Rectal smooth muscle tissue (tissue), 1 donor: ENCODE data around the gene GRM8.

Source experiments
- H3K27ac ChIP-seq: one replicate; pipeline ENCODE4 v1.7.0; 2013; ENCODE audit warnings: low read depth, low read length, inconsistent platforms
- H3K27me3 ChIP-seq: one replicate; pipeline ENCODE4 v1.7.0; 2013; ENCODE audit warnings: low read length; ENCODE audit not compliant: control insufficient read depth, insufficient read depth
- H3K36me3 ChIP-seq: one replicate; pipeline ENCODE4 v1.7.0; 2013; ENCODE audit warnings: low read length; ENCODE audit not compliant: control insufficient read depth, insufficient read depth
- H3K4me1 ChIP-seq: one replicate; pipeline ENCODE4 v1.7.0; 2013; ENCODE audit warnings: low read length; ENCODE audit not compliant: control insufficient read depth, insufficient read depth
- H3K4me3 ChIP-seq: one replicate; pipeline ENCODE4 v1.7.0; 2013; ENCODE audit warnings: low read length
- H3K9ac ChIP-seq: one replicate; pipeline ENCODE4 v1.7.0; 2013; ENCODE audit warnings: low read length

Gene GRM8

GRCh38 chr7:127039541-127039940, 213.2 kb downstream of the GRM8 start:
- H3K4me3 ChIP-seq = no peak overlapping the region

GRCh38 chr7:127035203-127035849, 217.4 kb downstream of the GRM8 start:
- Histone ChIP-seq H3K4me3 (no peak overlapping the region), H3K36me3 (no peaks in the 10 kb centered on the region), H3K27ac (no peak overlapping the region), H3K9ac (no peak overlapping the region), H3K27me3 (no peaks in the 10 kb centered on the region), H3K4me1 (no peaks in the 10 kb centered on the region)

More at GRCh38 chr7:127039541-127039940, 213.2 kb downstream of the GRM8 start:
- no peak overlapping the region for H3K27ac ChIP-seq
- H3K36me3 ChIP-seq = no peaks in the 10 kb centered on the region
- no peaks in the 10 kb centered on the region for H3K4me1 ChIP-seq
- no peaks in the 10 kb centered on the region for H3K27me3 ChIP-seq
- H3K9ac ChIP-seq = no peak overlapping the region

GRCh38 chr7:127034186-127034806, 218.4 kb downstream of the GRM8 start:
- no peak overlapping the region for H3K4me3 ChIP-seq
- H3K4me1 ChIP-seq = no peaks in the 10 kb centered on the region
- no peak overlapping the region for H3K27ac ChIP-seq
- H3K27me3 ChIP-seq = no peaks in the 10 kb centered on the region
- no peak overlapping the region for H3K9ac ChIP-seq
- H3K36me3 ChIP-seq = no peaks in the 10 kb centered on the region

- no peaks in the 10 kb centered on the region for H3K4me1 ChIP-seq
- H3K9ac ChIP-seq = no peak overlapping the region
- no peak overlapping the region for H3K4me3 ChIP-seq
- no peaks in the 10 kb centered on the region for H3K27me3 ChIP-seq
- no peak overlapping the region for H3K27ac ChIP-seq
- H3K36me3 ChIP-seq = no peaks in the 10 kb centered on the region
Observed at GRCh38 chr7:127029823-127030222, 222.9 kb downstream of the GRM8 start.

- H3K9ac ChIP-seq = no peak overlapping the region
- H3K36me3 ChIP-seq = no peaks in the 10 kb centered on the region
- no peaks in the 10 kb centered on the region for H3K27me3 ChIP-seq
- no peak overlapping the region for H3K27ac ChIP-seq
- no peak overlapping the region for H3K4me3 ChIP-seq
- no peaks in the 10 kb centered on the region for H3K4me1 ChIP-seq
Observed at GRCh38 chr7:127021857-127022256, 230.9 kb downstream of the GRM8 start.

- H3K36me3 ChIP-seq = no peaks in the 10 kb centered on the region
Observed at GRCh38 chr7:127021019-127021738, 231.6 kb downstream of the GRM8 start.

GRCh38 chr7:127018889-127019288, 233.9 kb downstream of the GRM8 start:
- H3K9ac ChIP-seq = no peak overlapping the region
- no peaks in the 10 kb centered on the region for H3K27me3 ChIP-seq
- no peak overlapping the region for H3K27ac ChIP-seq
- H3K36me3 ChIP-seq = no peaks in the 10 kb centered on the region
- H3K4me3 ChIP-seq = no peak overlapping the region
- H3K4me1 ChIP-seq = no peaks in the 10 kb centered on the region

More at GRCh38 chr7:127021019-127021738, 231.6 kb downstream of the GRM8 start:
- Histone ChIP-seq H3K4me3 (no peak overlapping the region), H3K27ac (no peak overlapping the region), H3K9ac (no peak overlapping the region), H3K27me3 (no peaks in the 10 kb centered on the region), H3K4me1 (no peaks in the 10 kb centered on the region)

GRCh38 chr7:127017196-127017595, 235.5 kb downstream of the GRM8 start:
- Histone ChIP-seq H3K4me3 (no peak overlapping the region), H3K27ac (no peak overlapping the region), H3K4me1 (no peaks in the 10 kb centered on the region), H3K36me3 (no peaks in the 10 kb centered on the region), H3K9ac (no peak overlapping the region), H3K27me3 (no peaks in the 10 kb centered on the region)

GRCh38 chr7:127000725-127001124, 252.0 kb downstream of the GRM8 start:
- no peak overlapping the region for H3K27ac ChIP-seq
- H3K27me3 ChIP-seq = no peaks in the 10 kb centered on the region
- no peaks in the 10 kb centered on the region for H3K36me3 ChIP-seq
- H3K4me1 ChIP-seq = no peaks in the 10 kb centered on the region
- no peak overlapping the region for H3K4me3 ChIP-seq
- no peak overlapping the region for H3K9ac ChIP-seq

- Histone ChIP-seq H3K27me3 (no peaks in the 10 kb centered on the region), H3K4me1 (no peaks in the 10 kb centered on the region), H3K9ac (no peak overlapping the region), H3K27ac (no peak overlapping the region), H3K4me3 (no peak overlapping the region), H3K36me3 (no peaks in the 10 kb centered on the region)
Observed at GRCh38 chr7:126996659-126997058, 256.1 kb downstream of the GRM8 start.

GRCh38 chr7:126993626-126994213, 259.0 kb downstream of the GRM8 start:
- Histone ChIP-seq H3K4me3 (no peak overlapping the region), H3K27me3 (no peaks in the 10 kb centered on the region), H3K9ac (no peak overlapping the region), H3K36me3 (no peaks in the 10 kb centered on the region), H3K4me1 (no peaks in the 10 kb centered on the region), H3K27ac (no peak overlapping the region)

- Histone ChIP-seq H3K27ac (no peak overlapping the region), H3K9ac (no peak overlapping the region), H3K27me3 (no peaks in the 10 kb centered on the region), H3K4me1 (no peaks in the 10 kb centered on the region), H3K36me3 (no peaks in the 10 kb centered on the region), H3K4me3 (no peak overlapping the region)
Observed at GRCh38 chr7:126988022-126988421, 264.7 kb downstream of the GRM8 start.
